Liver (tissue), 3 donors: ENCODE measurements around the gene CHTF8.

Experiments
- HNF4A ChIP-seq, 2 donors: conservative IDR thresholded peaks; 2 replicates each; pipeline ENCODE4 v1.6.1; 2016; ENCODE audit warnings: antibody characterized with exemption in 2 of 2, mild to moderate bottlenecking in 2 of 2
- HNF4G ChIP-seq: IDR thresholded peaks from 2 replicates; pipeline ENCODE4 v1.6.1; 2016; ENCODE audit warnings: antibody characterized with exemption
- YY1 ChIP-seq: IDR thresholded peaks from 2 replicates; pipeline ENCODE4 v1.6.1; 2016; ENCODE audit warnings: antibody characterized with exemption, mild to moderate bottlenecking
- TF ChIP-seq, protein P1 (sequence below): fragments of 150-350 bp; IDR thresholded peaks from 2 replicates; pipeline ENCODE4 v1.5.1; 2017; ENCODE audit warnings: improper control_type of control experiment, low read depth, low read length; ENCODE audit not compliant: missing input control
- donor health status: healthy.
- donor health status: healthy.

DNA sequence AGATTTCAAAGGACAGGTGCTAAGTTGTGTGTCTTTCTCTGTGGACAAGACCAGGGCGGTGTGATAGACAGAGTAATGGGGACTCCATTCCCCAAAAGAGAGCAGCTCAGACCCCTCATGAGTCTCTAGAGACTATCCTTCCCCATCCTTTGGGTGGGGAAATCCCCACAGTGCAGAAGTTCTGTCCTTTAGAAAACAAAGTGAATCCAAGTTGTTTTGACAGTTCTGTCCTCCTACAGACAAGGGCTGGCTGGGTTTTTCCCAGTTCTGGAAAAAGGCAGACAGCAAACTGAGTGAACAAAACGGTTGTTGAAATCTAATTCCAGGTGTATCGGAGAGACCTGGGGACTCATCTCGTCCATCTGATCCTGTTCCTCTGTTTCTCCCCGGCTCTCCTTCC lies 37.9 kb downstream of the CHTF8 start:
- TF ChIP-seq, protein P1, sequence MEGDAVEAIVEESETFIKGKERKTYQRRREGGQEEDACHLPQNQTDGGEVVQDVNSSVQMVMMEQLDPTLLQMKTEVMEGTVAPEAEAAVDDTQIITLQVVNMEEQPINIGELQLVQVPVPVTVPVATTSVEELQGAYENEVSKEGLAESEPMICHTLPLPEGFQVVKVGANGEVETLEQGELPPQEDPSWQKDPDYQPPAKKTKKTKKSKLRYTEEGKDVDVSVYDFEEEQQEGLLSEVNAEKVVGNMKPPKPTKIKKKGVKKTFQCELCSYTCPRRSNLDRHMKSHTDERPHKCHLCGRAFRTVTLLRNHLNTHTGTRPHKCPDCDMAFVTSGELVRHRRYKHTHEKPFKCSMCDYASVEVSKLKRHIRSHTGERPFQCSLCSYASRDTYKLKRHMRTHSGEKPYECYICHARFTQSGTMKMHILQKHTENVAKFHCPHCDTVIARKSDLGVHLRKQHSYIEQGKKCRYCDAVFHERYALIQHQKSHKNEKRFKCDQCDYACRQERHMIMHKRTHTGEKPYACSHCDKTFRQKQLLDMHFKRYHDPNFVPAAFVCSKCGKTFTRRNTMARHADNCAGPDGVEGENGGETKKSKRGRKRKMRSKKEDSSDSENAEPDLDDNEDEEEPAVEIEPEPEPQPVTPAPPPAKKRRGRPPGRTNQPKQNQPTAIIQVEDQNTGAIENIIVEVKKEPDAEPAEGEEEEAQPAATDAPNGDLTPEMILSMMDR, result no peak
- TF ChIP-seq HNF4G (no peak), YY1 (no peak), HNF4A (conservative IDR thresholded peaks at IDR 0.05) (no peak)
